PC-9 (cell line): ENCODE measurements around the gene ZNF273. TPM values are rescaled to one million over a fixed set of nuclear protein-coding genes. Genes with fewer than 3 reads are reported as not detected.

Experiments
- BruUV-seq: library from RNA; stranded (reverse); fragments of 400-500 nt; replicated peaks from 2 replicates; lab custom pipeline; 2021; lab: Mats Ljungman, UMichigan
- CTCF ChIA-PET: fragments of 300-600 bp; sonication (Branson Sonifier 250); formaldehyde crosslinking; loops from one replicate; lab custom pipeline; 2022; ENCODE audit warnings: antibody characterized with exemption; lab: Charles Lee
- POLR2A ChIA-PET: fragments of 300-600 bp; sonication (Branson Sonifier 250); formaldehyde crosslinking; loops from one replicate; lab custom pipeline; 2022; ENCODE audit warnings: antibody characterized with exemption; ENCODE audit not compliant: unreplicated experiment; lab: Charles Lee
- DNase-seq, 2 experiments: peaks; one replicate each; pipeline versions ENCODE4 v3.0.0 to v3.0.0-alpha.2; 2015 to 2022; ENCODE audit warnings: mixed read lengths in 1 of 2
- H2AFZ ChIP-seq: fragments of 200-600 bp; sonication (generic); 2 replicates; pipeline ENCODE4 v1.8.1; 2017; ENCODE audit warnings: antibody characterized with exemption
- H3F3A ChIP-seq: fragments of 200-600 bp; sonication (generic); 2 replicates; pipeline ENCODE4 v1.8.1; 2017; ENCODE audit warnings: antibody characterized with exemption, mild to moderate bottlenecking, low read depth; ENCODE audit not compliant: insufficient read depth
- H3K27ac ChIP-seq: fragments of 200-600 bp; sonication (generic); 2 replicates; pipeline ENCODE4 v1.6.1; 2016; ENCODE audit warnings: mixed run types
- H3K27me3 ChIP-seq: fragments of 200-600 bp; sonication (generic); 2 replicates; pipeline ENCODE4 v1.6.1; 2016; ENCODE audit warnings: low read depth, mixed run types; ENCODE audit not compliant: insufficient read depth
- H3K36me3 ChIP-seq: fragments of 200-600 bp; sonication (generic); 2 replicates; pipeline ENCODE4 v1.6.1; 2016; ENCODE audit warnings: low read depth, mixed run types
- H3K4me1 ChIP-seq: fragments of 200-600 bp; sonication (generic); replicated peaks from 2 replicates; pipeline ENCODE4 v1.6.1; 2016; ENCODE audit warnings: mixed run types; ENCODE audit not compliant: insufficient read depth
- H3K4me2 ChIP-seq: fragments of 200-600 bp; sonication (generic); 2 replicates; pipeline ENCODE4 v1.6.1; 2017; ENCODE audit warnings: mixed run types
- H3K4me3 ChIP-seq: fragments of 200-600 bp; sonication (generic); 2 replicates; pipeline ENCODE4 v1.6.1; 2016; ENCODE audit warnings: mixed run types
- H3K79me2 ChIP-seq: fragments of 200-600 bp; sonication (generic); 2 replicates; pipeline ENCODE4 v1.6.1; 2017; ENCODE audit warnings: low read depth, mixed run types
- H3K9me2 ChIP-seq: fragments of 200-600 bp; sonication (generic); 2 replicates; pipeline ENCODE4 v1.8.1; 2017; ENCODE audit warnings: mild to moderate bottlenecking; ENCODE audit not compliant: insufficient read depth
- H3K9me3 ChIP-seq: fragments of 200-600 bp; sonication (generic); 2 replicates; pipeline ENCODE4 v1.8.1; 2016; ENCODE audit warnings: low read depth; ENCODE audit not compliant: insufficient read depth
- H4K20me1 ChIP-seq: fragments of 200-600 bp; sonication (generic); 2 replicates; pipeline ENCODE4 v1.8.1; 2017; ENCODE audit not compliant: insufficient read depth
- EZH2 ChIP-seq: fragments of 200-600 bp; sonication (generic); IDR thresholded peaks from 2 replicates; pipeline ENCODE4 v1.8.0; 2017; ENCODE audit warnings: antibody characterized with exemption, low read depth
- intact Hi-C: fragments of 100-400 bp; cut with micrococcal nuclease; formaldehyde crosslinking; loops from one replicate; pipeline ENCODE4 v1.10.0; 2022; ENCODE audit not compliant: unreplicated experiment
- total RNA-seq: library from RNA; stranded (reverse); gene quantifications from 2 replicates; pipeline ENCODE4 v1.2.3, GENCODE V29; 2021
- TF ChIP-seq, protein P1 (sequence below): fragments of 200-600 bp; sonication (generic); conservative IDR thresholded peaks from 2 replicates; pipeline ENCODE4 v1.6.1; 2017; ENCODE audit warnings: mixed run types, antibody characterized with exemption, mild to moderate bottlenecking, moderate library complexity

The ZNF273 gene
- total RNA-seq, 1 experiment from 2014 or later, result 4.6 TPM

DNA sequence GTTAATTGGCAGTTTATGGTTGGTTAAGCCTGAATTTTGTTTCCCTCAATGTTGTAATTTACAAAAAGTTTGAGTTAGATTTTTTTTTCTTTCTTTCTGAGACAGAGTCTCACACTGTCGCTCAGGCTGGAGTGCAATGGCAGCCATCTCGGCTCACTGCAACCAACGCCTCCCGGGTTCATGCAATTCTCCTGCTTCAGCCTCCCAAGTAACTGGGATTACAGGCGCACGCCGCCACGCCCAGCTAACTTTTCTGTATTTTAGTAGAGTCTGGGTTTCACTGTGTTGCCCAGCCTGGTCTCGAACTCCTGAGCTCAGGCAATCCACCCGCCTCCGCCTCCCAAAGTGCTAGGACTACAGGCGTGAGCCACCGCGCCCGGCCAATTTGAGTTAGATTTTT is 935 bp downstream of the ZNF273 start:
- Histone ChIP-seq H3F3A (no peaks in the 10 kb centered on the region), H2AFZ (peak overlapping the region; percentile 92; the same call in 1 of the 2 replicates), H3K36me3 (no peaks in the 10 kb centered on the region), H4K20me1 (no peaks in the 10 kb centered on the region), H3K4me2 (peak overlapping the region; percentile 94), H3K27me3 (no peaks in the 10 kb centered on the region), H3K4me1 (peaks cover 8% of the 10 kb centered on the region; the same call in 1 of the 2 replicates), H3K79me2 (peaks cover 17% of the 10 kb centered on the region; the same call in 1 of the 2 replicates), H3K9me3 (no peaks in the 10 kb centered on the region), H3K9me2 (no peaks in the 10 kb centered on the region), H3K4me3 (peak overlapping the region; percentile 70), H3K27ac (no peak overlapping the region)
- ChIA-PET POLR2A (no interaction called here), CTCF (no interaction called here)
- BruUV-seq, result no TSS peak
- DNase-seq, result no peak
- intact Hi-C loops, result no loop called here
- TF ChIP-seq, protein P1, sequence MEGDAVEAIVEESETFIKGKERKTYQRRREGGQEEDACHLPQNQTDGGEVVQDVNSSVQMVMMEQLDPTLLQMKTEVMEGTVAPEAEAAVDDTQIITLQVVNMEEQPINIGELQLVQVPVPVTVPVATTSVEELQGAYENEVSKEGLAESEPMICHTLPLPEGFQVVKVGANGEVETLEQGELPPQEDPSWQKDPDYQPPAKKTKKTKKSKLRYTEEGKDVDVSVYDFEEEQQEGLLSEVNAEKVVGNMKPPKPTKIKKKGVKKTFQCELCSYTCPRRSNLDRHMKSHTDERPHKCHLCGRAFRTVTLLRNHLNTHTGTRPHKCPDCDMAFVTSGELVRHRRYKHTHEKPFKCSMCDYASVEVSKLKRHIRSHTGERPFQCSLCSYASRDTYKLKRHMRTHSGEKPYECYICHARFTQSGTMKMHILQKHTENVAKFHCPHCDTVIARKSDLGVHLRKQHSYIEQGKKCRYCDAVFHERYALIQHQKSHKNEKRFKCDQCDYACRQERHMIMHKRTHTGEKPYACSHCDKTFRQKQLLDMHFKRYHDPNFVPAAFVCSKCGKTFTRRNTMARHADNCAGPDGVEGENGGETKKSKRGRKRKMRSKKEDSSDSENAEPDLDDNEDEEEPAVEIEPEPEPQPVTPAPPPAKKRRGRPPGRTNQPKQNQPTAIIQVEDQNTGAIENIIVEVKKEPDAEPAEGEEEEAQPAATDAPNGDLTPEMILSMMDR, result no peak
- TF ChIP-seq EZH2, result no peak

DNA sequence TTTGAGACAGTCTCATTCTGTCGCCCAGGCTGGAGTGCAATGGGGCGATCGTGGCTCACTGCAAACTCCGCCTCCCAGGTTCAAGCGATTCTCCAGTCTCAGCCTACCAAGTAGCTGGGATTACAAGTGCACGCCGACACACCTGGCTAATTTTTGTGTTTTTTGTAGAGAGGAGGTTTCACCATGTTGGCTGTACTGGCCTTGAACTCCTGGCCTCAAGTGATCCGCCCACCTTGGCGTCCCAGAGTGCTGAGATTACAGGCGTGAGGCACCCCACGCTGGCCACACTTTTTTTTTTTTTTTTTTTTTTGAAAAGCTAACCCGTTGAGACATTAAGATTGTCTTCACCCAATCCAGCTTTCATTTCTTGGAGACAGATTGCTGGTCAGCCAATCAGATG is 2.1 kb downstream of the ZNF273 start:
- no peak overlapping the region for H3K27ac ChIP-seq
- H3K4me3 ChIP-seq, result no peak overlapping the region
- POLR2A ChIA-PET, result no interaction called here
- H3K4me1 ChIP-seq, result peaks cover 8% of the 10 kb centered on the region; the same call in 1 of the 2 replicates
- no peaks in the 10 kb centered on the region for H3K9me2 ChIP-seq
- DNase-seq, result no peak
- CTCF ChIA-PET, result interaction anchor here (0.6 kb wide), 1 partner anchor 310 kb away, joined by 5 read pairs; no protein-coding TSS in a partner anchor
- no TSS peak for BruUV-seq
- H4K20me1 ChIP-seq, result no peaks in the 10 kb centered on the region
- no peaks in the 10 kb centered on the region for H3F3A ChIP-seq
- peaks cover 28% of the 10 kb centered on the region; the same call in 1 of the 2 replicates for H3K79me2 ChIP-seq
- TF ChIP-seq, protein P1, result no peak
- no peak for TF ChIP-seq EZH2
- no peaks in the 10 kb centered on the region for H3K9me3 ChIP-seq
- no peak overlapping the region for H3K4me2 ChIP-seq
- H2AFZ ChIP-seq, result no peak overlapping the region
- H3K27me3 ChIP-seq, result no peaks in the 10 kb centered on the region
- intact Hi-C loops, result no loop called here
- no peaks in the 10 kb centered on the region for H3K36me3 ChIP-seq

DNA sequence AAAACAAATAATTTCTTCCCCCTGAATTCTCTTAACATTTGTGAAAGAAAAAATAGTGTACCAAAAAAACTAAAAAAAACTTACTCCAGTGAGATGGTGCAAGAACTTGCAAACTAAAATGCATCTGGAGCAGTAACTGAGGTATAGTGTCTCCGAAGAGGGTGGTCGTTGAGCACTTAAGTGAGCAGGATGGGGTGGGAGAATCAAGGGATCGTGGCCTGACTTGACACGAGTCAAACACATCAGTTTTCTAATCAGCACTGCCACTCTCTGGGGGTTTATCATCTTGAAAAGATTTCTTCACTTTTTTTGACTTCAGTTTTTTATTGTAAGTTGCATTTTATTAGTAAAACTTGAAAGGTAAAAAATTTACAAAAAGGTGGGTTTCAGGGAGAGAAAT is 2.5 kb downstream of the ZNF273 start:
- Histone ChIP-seq H3F3A (no peaks in the 10 kb centered on the region), H3K36me3 (no peaks in the 10 kb centered on the region), H3K79me2 (peaks cover 31% of the 10 kb centered on the region; the same call in 1 of the 2 replicates), H3K9me2 (no peaks in the 10 kb centered on the region), H3K27ac (no peak overlapping the region), H2AFZ (no peak overlapping the region), H3K4me3 (no peak overlapping the region), H3K9me3 (no peaks in the 10 kb centered on the region), H3K4me1 (peaks cover 8% of the 10 kb centered on the region; the same call in 1 of the 2 replicates), H3K4me2 (no peak overlapping the region), H3K27me3 (no peaks in the 10 kb centered on the region), H4K20me1 (no peaks in the 10 kb centered on the region)
- intact Hi-C loops, result no loop called here
- no peak for TF ChIP-seq EZH2
- TF ChIP-seq, protein P1, result no peak
- CTCF ChIA-PET, result interaction anchor here (0.6 kb wide), 1 partner anchor 310 kb away, joined by 5 read pairs; no protein-coding TSS in a partner anchor
- no TSS peak for BruUV-seq
- no peak for DNase-seq
- POLR2A ChIA-PET, result no interaction called here
